SIG-M5 (cell line): ENCODE data around the gene TRPM4.
"Not testable (repeated sequence)": the region's sequence is repeated elsewhere in the genome, so short reads cannot be mapped to it uniquely, and the experiment has no call there.

ENCODE experiments used
- DNase-seq: peaks from one replicate; lab custom pipeline; 2025; lab: John Stamatoyannopoulos, UW

The TRPM4 gene

GRCh38 chr19:49157445-49158224 is at the start of gene TRPM4:
TRPM4 (plus strand) TSS chr19:49157792; CDS start chr19:49157867, 75 bp downstream.
- no peak for DNase-seq

GRCh38 chr19:49109051-49109450 is 48.5 kb upstream of the TRPM4 start:
- no peak for DNase-seq

- DNase-seq, result no peak
Measured at GRCh38 chr19:49109569-49110233, 47.9 kb upstream of the TRPM4 start.

- no peak for DNase-seq
Measured at GRCh38 chr19:49110567-49110966, 47.0 kb upstream of the TRPM4 start.

- no peak for DNase-seq
Measured at GRCh38 chr19:49111218-49111998, 46.2 kb upstream of the TRPM4 start.

GRCh38 chr19:49113762-49114629 is 43.6 kb upstream of the TRPM4 start, which contains the start of gene LIN7B:
LIN7B (plus strand) TSS chr19:49114370; CDS start chr19:49114405, 35 bp downstream.
- peak; percentile 25 for DNase-seq

- no peak for DNase-seq
Measured at GRCh38 chr19:49114630-49115363, 42.8 kb upstream of the TRPM4 start.

GRCh38 chr19:49116544-49116943 is 41.0 kb upstream of the TRPM4 start:
- DNase-seq, result no peak

GRCh38 chr19:49117677-49118564 is 39.7 kb upstream of the TRPM4 start:
- no peak for DNase-seq

GRCh38 chr19:49118565-49119410 is 38.8 kb upstream of the TRPM4 start, which contains the start of gene C19orf73:
C19orf73 (minus strand) TSS chr19:49119143; CDS start chr19:49119022, 121 bp downstream.
- DNase-seq, result peak; percentile 61

GRCh38 chr19:49119411-49120324 is 37.9 kb upstream of the TRPM4 start, which contains the start of gene PPFIA3:
PPFIA3 (plus strand) TSS chr19:49119544; CDS start chr19:49127874, 8,330 bp downstream.
- DNase-seq, result no peak

GRCh38 chr19:49120325-49120683 is 37.3 kb upstream of the TRPM4 start:
- no peak for DNase-seq

GRCh38 chr19:49120868-49121267 is 36.7 kb upstream of the TRPM4 start:
- DNase-seq, result no peak

GRCh38 chr19:49121841-49122240 is 35.8 kb upstream of the TRPM4 start:
- DNase-seq, result not testable (repeated sequence)

- DNase-seq, result not testable (repeated sequence)
Measured at GRCh38 chr19:49123285-49123684, 34.3 kb upstream of the TRPM4 start.

GRCh38 chr19:49125025-49125731 is 32.4 kb upstream of the TRPM4 start:
- no peak for DNase-seq

GRCh38 chr19:49126575-49126974 is 31.0 kb upstream of the TRPM4 start:
- no peak for DNase-seq
